ENCODE data around the gene STUB1.

STUB1 gene

GRCh38 chr16:640614-641013 lies 39.6 kb upstream of the STUB1 start:
- TF ChIP-seq POLR2AphosphoS5 (IDR thresholded peaks at IDR 0.05; ENCODE audit: low read depth, low read length) = no peak
- TF ChIP-seq FOXP2 (optimal IDR thresholded peaks at IDR 0.05; ENCODE audit: borderline replicate concordance, extremely low read depth, extremely low read length, insufficient read depth) = no peak
- no peak for TF ChIP-seq SIN3A (IDR thresholded peaks at IDR 0.05; ENCODE audit: borderline replicate concordance, insufficient read depth, low read length)
- no peak for TF ChIP-seq TAF1 (IDR thresholded peaks at IDR 0.05; ENCODE audit: borderline replicate concordance, insufficient read depth, low read length)
- TF ChIP-seq REST (IDR thresholded peaks at IDR 0.05; ENCODE audit: insufficient read depth in 1 of 2, low read depth in 2 of 2, low read length in 2 of 2) = no peak

GRCh38 chr16:641326-642188 lies 38.7 kb upstream of the STUB1 start, which contains the start of gene MCRIP2:
Gene MCRIP2 (plus strand): TSS chr16:641828. CDS start chr16:641992, 164 bp downstream.
- TF ChIP-seq FOXP2 (optimal IDR thresholded peaks at IDR 0.05; ENCODE audit: borderline replicate concordance, extremely low read depth, extremely low read length, insufficient read depth) = no peak
- TF ChIP-seq TAF1 (IDR thresholded peaks at IDR 0.05; ENCODE audit: borderline replicate concordance, insufficient read depth, low read length) = 0 out of 2 replicates have a peak, but pooled peaks have one; percentile 50
- TF ChIP-seq POLR2AphosphoS5 (IDR thresholded peaks at IDR 0.05; ENCODE audit: low read depth, low read length) = peak; percentile 78
- TF ChIP-seq REST (IDR thresholded peaks at IDR 0.05; ENCODE audit: insufficient read depth in 1 of 2, low read depth in 2 of 2, low read length in 2 of 2) = no peak
- TF ChIP-seq SIN3A (IDR thresholded peaks at IDR 0.05; ENCODE audit: borderline replicate concordance, insufficient read depth, low read length) = no peak

DNA sequence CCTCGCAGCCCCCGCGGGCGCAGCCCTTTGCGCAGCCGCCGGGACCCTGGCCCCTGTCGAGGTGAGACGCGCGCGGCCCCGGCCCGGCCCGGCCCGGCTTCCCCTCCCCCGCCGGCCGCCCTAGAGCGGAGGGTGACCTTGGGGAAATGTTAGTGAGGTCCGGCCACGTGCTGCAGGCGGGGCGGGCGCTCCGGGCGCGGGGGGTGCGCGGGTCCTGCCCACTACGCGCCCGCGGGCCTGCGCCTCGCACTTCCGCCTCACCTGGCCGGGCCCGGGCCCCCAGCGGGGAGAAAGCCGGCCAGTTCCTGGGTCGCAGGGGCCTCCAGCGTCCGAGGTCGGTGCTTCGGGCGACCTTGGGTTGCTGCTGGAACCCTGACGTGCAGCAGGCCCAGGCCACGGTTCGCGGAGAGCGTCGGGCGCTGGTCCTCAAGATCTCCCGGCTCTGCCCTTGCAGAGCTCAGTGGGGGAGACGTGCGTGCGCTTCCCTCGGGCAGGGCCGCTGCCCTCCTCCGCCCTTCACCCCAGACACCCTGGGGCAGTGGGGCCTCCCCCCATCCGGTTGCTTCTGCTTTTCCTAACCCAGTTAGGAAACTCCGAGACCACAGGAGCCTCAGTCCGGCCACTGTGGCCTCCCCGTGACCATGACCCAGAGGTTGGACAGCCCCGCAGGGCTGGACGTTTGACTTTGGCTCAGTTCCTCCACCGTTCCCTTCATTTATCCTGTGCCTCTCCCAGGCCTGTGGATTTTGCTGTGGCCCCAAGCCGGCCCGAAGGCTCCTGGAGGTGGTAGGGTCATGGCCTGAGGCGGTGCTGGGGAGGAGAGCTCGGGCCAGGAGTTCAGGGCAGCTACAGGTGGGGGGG lies 37.8 kb upstream of the STUB1 start:
- TF ChIP-seq REST (IDR thresholded peaks at IDR 0.05; ENCODE audit: insufficient read depth in 1 of 2, low read depth in 2 of 2, low read length in 2 of 2) (no peak), TAF1 (IDR thresholded peaks at IDR 0.05; ENCODE audit: borderline replicate concordance, insufficient read depth, low read length) (0 out of 2 replicates have a peak, but pooled peaks have one; percentile 15), FOXP2 (optimal IDR thresholded peaks at IDR 0.05; ENCODE audit: borderline replicate concordance, extremely low read depth, extremely low read length, insufficient read depth) (no peak), POLR2AphosphoS5 (IDR thresholded peaks at IDR 0.05; ENCODE audit: low read depth, low read length) (no peak), SIN3A (IDR thresholded peaks at IDR 0.05; ENCODE audit: borderline replicate concordance, insufficient read depth, low read length) (no peak)

- no peak for TF ChIP-seq FOXP2 (optimal IDR thresholded peaks at IDR 0.05; ENCODE audit: borderline replicate concordance, extremely low read depth, extremely low read length, insufficient read depth)
- TF ChIP-seq REST (IDR thresholded peaks at IDR 0.05; ENCODE audit: insufficient read depth in 1 of 2, low read depth in 2 of 2, low read length in 2 of 2) = no peak
- TF ChIP-seq POLR2AphosphoS5 (IDR thresholded peaks at IDR 0.05; ENCODE audit: low read depth, low read length) = no peak
- no peak for TF ChIP-seq TAF1 (IDR thresholded peaks at IDR 0.05; ENCODE audit: borderline replicate concordance, insufficient read depth, low read length)
- no peak for TF ChIP-seq SIN3A (IDR thresholded peaks at IDR 0.05; ENCODE audit: borderline replicate concordance, insufficient read depth, low read length)
Observed at GRCh38 chr16:643050-643368, 37.2 kb upstream of the STUB1 start.
